UCSD-AML1 (cell line): Measurements from ENCODE around the gene CLDN22.

Source experiments
- DNase-seq: peaks from one replicate; lab custom pipeline; 2025; ENCODE audit not compliant: unreplicated experiment; lab: John Stamatoyannopoulos, UW

The CLDN22 gene

DNA sequence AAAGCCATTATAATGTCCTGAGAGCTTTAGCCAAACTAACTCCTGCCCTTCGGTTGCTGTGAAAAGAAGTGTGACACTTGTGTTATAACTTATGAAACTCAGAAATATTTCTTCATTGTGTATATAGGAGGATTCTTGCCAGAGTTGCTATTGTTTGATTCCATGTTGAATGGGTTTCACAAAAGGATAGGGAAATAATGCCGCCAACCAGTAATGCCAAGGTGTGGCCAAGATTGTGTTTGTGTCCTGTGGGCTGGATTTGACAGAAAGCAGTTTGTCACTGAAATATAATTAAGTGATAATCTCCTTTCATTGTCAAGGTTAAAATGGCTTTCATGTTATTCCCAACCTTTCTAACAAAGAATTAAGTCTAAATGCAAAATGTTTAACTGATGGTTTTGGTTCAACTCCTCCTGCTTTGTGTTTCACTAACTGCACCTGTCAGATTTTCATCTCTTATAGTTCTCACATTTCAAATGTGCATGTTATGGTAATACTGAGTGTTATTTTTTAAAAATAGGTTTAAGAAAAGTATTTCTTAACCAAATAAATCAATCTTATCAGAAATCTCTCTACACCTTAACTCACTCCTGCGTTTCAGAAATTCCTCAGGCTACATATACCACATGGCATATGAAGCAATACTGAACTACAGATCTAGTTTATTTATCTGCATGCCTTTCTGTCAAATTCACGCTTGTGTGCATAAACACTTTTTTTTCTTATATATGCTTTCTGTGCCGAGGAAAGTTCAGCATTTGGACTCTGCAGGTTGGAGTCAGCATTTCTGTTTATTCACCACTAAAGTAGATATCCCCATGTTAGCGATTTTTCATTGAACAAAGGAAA, at the start of gene CLDN22:
CLDN22 (minus strand) TSS at position 66 of the 849 bp plus-strand sequence; CDS start at position 8, 58 bp downstream.
- no peak for DNase-seq

DNA sequence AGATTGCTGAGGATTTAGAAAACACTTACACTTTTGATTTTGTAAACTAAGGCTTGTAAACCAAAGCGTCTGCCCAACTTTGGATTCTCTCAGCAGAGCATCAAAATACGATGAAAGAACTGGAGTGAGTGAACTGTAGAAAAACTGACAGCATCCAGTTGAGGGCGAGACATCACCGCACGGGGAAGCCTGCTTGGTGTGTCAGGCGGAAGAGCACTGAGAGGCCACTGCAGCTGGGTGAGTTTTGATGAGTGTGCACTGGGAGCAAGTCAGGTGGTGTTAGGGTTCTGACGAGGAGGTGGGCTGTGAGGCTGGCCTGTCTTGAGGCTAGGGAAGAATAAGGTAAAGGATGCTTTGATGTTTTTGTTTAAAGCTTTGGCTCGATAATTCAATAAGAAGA, 49.0 kb upstream of the CLDN22 start:
- no peak for DNase-seq

DNA sequence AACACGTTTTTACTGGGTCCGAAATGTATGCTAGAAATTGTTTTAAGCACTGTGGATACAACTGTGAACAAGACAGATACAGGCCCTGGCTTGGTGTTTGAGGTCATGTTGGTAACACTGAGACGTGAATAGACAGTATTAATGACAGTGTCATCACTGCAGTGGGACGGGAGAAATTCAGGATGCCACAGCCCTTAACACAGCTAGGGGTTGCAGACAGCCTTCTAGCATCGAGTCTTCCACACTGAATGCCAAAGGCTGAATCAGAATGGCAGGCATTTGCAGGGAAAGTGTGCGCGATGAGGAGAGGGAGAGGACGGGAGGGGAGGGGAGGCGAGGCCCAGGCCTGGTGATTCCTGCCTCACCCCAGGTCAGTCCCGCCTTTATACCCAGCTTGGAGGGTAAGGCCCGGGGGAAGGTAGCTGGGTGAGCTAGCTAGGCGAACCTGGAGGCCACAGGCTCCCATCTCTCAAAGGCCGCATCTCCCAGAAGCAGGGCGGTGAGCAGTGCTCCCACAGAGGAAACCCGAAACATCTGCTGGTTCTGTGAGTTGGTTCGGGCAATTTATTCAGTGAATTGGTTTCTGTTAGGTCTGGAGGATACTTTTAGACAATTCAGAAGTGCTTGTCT, 46.2 kb upstream of the CLDN22 start:
- DNase-seq: no peak

DNA sequence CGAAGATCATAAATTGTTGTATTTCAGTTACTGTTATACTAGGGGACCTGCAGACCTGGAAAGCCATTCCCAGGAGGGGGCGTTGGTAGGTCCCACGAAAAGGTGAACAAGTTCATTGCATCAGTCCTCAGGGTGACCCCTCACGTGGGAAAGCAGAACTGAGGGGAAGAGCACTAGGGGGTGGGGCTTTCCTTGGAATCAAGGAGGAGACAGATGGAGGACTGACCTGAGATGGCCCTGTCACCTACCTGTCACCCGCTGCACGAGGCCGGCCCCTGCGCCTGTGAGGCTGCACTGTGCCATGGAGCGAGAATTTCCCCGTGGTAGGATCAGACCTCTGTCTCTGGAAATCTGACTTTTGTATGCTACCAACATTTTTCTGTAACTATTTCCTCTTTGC, 43.9 kb upstream of the CLDN22 start:
- no peak for DNase-seq

DNA sequence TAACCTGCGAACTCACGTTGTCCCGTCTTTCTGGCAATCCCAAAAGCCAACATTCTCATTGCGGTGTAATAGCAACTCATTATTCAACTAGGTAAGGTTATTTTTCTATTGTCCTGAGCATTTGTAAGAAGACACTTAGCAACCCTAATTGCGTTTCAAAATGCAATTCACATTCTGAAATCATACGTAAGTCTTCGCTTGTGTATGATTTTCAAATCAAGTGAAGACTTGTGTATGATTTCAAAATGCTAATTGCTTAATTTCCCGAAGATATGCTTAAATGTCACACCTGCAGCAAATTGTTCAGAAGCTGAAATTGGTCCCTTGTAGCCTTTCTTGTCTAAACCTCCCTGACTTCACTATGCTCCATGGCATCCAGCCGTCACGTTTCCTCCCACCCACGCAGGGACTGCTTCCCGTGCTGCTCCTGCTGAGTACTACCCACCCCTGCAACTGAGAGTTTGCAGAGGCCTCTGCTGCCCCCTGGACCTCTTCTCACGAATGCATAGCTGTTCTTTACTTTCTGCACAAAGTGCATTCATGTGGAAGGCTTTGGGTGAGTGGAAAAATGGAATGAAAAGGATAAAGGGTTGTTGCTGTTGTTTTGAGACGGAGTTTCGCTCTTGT, 43.0 kb upstream of the CLDN22 start:
- peak; percentile 32 for DNase-seq

DNA sequence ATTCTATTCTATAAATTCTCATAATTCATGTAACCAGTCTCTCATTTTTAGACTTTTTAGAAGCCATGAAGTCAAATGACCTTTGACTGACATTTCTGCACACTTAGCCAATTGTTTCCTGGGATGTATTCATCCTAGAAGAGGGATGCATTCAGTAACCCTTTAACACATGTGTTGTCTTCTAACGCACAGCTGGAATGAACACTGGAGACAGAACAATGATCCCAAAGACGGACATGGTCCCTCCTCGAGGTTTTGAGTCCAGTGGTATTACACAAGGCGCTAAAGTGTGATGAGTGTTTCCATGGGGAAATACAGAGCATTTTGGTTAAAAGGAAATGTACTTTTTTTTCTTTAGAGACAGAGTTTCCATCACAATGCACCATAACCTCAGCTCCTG, 42.0 kb upstream of the CLDN22 start:
- no peak for DNase-seq

DNA sequence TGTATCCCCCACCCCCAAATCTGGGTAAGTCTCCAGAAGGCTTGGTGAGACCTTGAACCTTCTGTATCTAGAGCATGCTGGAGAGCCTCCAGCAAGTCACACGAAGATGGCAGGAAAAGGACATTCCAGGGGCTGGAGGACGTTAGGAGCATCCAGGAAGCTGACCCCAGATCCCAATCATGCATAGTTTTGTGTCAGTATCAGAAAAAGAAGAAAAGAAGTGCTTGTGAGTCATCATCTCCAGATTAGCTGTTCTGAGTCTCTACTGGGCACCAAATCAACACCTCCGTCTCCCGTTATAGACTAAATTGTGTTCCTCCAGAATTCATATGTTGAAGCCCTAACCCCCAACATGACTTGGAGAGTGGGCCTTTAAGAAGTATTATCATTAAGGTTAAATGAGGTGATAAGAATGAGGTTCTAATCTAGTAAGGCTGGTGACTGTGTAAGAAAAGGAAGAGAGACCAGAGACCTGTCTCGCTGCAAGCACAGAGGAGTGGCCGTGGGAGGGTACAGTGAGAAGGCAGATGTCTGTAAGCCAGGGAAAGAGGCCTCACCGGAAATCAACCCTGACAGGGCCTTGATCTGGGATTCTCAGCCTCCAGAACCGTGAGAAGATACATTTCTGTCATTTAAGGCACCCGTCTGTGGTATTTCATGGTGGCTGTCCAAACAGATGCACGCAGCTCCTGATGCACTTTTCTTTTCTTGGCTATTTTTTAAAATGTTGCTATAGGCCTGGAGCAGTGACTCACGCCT, 40.3 kb upstream of the CLDN22 start:
- no peak for DNase-seq

DNA sequence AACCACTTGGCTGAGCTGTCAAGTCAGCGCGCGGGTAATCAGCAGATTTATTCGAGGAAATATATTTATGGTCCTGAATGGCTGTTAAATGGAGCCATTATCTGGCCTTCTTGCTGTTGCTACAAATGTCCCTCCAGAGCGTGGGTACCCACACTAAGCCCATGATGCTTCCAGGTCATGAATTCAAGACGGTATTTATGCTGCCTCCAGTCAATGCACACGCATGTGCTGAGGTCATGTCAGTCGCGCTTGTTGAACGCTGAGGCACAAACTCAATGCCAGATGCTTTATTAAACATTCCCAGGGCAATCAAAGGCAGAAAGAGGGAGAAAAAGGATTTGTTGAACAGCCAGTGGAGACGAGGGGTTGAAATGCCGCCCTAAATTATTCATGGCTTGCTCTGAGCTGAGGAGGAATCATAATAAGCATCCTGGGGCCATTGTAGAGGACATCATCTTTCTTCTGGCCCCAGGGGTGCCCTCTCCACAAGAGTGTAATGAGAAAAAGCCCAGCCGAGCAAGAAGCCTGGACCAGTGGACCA, 38.2 kb upstream of the CLDN22 start:
- DNase-seq: no peak

DNA sequence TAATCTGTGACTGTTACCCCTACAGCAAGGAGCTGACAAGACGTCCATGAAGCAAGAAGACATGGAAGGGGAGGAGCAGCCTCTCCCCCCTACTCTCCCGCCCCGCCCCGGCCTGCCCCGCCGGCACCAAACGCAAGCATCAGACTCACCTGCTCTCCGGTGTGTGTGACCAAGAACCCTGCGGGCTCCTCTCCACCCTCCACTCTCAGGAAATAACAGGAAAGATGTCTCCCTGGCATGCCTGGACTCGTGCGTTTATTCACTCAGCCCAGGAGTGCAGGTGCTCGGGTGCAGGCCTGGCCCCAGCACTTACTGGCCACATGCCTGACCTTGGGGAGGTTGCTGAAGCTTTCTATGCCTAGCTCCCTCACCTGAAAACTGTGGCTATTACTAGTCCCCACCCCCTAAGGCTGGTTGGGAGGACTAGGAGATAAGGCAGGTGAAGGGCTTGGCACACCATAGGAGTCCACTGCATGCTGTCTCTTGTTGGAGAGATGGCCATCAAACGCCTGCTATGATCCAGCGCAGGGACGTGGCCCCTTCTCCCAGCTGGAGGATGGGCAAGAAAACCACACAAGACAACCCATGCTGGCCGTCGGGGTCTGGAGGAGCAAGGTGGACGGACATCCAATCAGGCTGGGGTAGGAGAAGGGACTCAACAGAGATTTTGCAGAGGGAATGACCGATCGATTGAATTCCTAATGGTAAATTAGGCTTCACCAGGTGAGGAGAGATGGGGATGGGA, 37.0 kb upstream of the CLDN22 start:
- no peak for DNase-seq

DNA sequence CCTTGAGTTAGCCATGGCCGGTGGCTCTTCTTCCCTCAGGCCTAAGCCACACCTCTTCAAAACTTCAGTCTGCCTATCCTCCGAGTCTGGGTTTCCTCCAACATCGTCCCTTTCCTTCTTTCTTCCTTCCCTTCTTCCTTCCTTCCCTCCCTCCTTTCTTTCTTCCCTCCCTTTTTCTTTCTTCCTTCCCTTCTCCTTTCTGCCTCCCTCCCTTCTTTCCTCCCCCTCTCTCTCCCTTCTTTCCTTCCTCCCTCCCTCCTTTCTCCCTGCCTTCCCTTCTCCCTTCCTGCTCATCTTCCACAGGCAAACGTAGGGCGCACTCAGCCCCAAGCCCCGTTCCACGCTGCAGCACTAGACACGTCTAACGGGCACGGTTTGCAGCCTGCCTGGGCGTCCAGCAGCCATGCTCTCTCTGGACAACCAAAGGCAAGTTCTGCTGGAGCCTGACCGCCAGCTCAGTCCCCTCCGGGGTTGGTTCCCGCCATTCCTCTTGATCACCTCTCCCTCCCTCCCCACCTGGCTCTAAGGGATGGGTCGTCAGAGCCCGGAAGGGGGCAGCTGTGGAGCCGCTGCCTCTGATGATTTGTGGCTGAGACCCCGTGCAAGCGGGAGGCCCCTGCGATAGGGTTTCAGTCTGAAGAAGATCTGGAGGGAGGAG, 36.2 kb upstream of the CLDN22 start:
- DNase-seq: no peak

DNA sequence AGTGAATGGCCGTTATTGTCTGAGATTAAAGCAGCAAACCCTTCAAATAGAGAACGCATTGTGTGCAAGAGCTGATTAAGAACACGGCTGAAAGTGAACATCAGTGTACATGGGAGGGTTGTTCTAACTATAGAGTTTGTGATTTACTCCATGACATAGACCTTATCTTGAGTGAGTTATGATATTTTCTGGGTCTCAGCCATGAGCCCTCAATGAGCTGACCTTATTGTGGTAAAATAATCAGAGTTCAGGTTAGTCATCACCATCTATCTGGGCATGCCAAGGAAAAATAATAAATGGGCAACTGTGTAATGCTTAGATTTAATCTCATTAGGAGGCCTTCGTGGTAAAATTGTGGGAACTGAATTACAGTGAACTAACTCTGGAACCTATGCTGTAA, 35.3 kb upstream of the CLDN22 start:
- DNase-seq: no peak

DNA sequence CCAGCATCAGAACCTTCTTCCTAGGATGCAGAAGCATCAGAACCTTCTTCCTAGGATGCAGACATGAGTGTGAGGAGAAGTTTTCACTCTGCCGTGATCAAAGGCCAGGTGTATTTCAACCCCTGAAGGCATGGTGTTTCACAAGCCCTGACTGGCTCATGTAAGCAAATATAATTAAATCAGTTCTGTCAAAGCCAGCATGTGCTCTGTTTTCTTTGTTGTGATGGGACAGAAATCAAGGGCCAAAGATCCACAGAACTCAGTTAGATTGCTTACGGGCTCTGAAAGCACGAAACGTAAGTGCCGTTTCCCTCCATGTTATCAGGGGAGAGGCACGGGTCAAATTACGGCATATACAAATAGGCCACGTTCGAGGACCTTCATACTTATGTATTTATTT, 34.1 kb upstream of the CLDN22 start:
- DNase-seq: no peak

DNA sequence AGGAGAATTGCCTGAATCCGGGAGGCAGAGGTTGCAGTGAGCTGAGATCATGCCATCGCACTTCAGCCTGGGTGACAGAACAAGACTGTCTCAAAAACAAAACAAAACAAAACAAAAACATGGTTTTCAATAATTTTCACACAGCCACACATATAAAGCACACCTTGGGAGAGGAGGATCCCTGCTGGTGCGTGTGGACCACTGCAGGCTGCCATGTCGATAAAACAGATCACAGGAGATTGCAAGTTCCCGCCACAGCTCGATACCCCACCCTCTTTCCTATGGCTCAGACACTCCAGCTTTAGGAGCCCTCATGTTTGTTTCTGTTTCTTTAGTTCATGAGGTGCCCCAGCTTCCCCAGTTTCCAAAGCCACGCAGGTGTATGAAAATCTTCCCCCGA, 33.5 kb upstream of the CLDN22 start:
- no peak for DNase-seq

DNA sequence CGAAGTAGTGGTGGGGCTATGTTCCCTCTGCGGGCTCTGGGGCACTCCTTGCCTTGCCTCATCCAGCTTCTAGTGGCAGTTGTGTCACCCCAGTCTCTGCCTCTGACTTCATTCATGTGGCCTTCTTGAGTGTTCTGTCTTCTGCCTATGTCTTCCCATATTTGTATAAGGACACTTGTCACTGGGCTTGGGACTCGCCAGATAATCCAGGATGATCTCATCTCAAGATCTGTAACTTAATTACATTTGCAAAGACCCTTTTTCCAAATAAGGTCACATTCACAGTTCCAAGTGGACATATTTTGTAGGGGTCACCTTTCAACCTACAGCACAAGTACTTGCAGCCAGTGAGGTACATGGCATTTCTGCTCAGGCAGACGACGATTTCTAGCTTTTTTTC, 32.5 kb upstream of the CLDN22 start:
- no peak for DNase-seq

DNA sequence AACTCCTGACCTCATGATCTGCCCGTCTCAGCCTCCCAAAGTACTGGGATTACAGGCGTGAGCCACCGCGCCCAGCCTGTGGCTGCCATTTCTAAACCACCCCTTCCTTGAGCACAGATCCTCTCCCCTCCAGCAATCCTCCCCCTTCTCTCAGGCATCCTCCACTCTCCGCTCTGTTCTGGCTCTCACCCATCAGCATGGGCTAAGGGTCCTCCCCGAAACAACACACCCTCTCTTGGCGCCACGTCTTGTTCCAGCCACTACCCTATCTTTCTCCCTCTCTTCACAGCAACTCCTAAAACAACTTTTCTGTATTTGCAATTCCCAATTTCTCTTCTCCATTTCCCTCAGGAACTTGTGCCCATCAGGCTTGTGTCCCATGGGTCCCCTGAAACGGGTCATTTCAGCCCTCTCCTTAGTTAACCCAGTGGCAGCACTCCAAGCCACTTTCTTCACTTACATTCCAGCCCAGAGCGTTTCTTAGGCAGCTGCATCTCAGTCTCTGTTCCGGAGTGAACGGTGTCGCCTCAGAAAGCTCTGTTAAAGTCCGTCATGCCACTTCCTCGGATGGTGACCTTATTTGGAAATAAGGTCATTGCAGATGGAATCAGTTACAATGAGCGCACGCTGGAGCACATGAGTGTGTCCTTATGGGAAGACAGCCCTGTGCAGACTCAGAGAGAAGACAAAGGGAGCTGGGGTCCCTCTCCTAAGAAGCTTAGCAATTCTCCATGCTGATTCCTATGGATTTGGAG, 30.4 kb upstream of the CLDN22 start:
- no peak for DNase-seq

DNA sequence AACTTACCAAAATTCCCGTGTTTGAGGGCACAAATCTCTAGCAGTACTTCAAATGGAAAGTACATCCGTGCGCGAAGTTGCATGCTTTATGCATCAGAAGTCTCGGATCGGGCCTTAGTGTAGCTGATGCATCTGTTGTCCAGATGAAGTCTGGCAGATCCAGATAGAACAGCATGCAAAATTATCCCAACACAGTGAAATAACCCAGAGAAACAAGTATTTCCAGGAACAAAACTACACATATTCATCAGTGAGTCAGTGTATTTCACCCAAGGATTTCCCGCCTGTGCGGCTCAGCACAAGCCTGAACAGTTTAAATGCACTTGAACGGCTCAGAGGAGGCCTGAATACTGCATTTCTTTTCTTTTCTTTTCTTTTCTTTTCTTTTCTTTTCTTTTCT, 29.6 kb upstream of the CLDN22 start:
- no peak for DNase-seq

DNA sequence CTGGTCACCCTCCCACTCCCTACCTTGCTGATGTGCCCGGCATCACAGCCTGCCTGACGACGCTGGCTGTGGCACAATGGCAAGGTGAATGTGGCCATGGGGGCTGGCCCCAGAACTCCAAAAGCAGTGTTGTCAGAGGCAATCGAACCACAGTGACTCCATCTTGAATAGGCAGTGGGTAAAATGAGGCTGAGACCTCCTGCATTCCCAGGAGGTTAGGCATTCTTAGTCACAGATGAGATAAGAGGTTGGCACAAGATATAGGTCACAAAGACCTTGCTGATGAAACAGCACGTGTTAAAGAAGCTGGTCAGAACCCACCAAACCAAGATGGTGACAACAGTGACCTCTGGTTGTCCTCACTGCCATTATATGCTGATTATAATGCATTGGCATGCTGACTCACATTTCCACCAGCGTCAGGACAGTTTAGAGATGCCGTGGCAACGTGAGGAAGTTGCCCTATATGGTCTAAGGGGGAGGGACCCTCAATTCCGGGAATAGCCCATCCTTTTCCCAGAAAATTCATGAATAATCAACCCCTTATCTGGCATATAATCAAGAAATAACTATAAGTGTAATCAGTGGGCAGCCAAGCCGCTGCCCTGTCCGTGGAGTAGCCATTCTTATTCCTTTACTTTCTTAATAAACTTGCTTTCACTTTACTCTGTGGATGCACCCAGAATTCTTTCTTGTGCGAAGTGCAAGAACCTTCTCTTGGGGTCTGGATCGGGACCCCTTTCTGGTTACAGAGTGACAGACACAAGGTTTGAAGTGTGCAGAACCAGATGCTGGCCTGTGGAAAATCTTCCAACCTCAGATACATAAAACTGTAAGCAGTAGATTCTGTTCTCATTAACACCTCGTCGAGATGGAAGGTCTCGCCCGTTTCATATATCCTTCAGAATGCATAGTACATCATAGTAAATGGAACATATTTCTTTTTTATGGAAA, 28.9 kb upstream of the CLDN22 start:
- peak; percentile 36 for DNase-seq

DNA sequence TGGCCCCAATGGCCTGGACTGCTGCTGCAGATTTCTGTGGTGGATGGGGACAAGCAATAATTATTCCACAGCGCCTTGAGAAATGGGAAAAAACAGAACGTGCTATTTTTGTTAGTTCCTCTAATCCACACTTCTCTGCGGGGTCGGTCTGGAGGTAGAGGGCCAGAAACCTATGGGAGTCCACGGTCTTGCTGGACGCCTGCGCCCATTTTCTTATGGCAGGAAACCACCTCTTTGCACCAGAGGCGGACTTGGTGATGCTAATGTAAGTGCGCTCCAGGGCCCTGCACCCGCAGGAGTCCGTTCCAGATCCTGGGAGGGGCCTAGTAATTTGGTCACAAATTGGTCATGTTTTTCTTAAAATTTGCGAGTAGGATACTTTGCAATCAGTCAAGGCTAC, 28.1 kb upstream of the CLDN22 start:
- peak; percentile 19 for DNase-seq
